Ishikawa (cell line): Measurements from ENCODE around the gene KLHL8.

Experiments
- CEBPB ChIP-seq: IDR thresholded peaks from 2 replicates; pipeline ENCODE4 v1.6.1; 2012
- CREB1 ChIP-seq: IDR thresholded peaks from 2 replicates; pipeline ENCODE4 v1.6.1; 2012; ENCODE audit warnings: low read depth
- EGR1 ChIP-seq: IDR thresholded peaks from 2 replicates; pipeline ENCODE4 v1.6.1; 2012
- EP300 ChIP-seq: IDR thresholded peaks from 2 replicates; pipeline ENCODE4 v1.6.1; 2012; ENCODE audit warnings: borderline replicate concordance
- FOXM1 ChIP-seq: IDR thresholded peaks from 2 replicates; pipeline ENCODE4 v1.6.1; 2012; ENCODE audit warnings: low read depth, borderline replicate concordance
- MAX ChIP-seq: IDR thresholded peaks from 2 replicates; pipeline ENCODE4 v1.6.1; 2012
- NFIC ChIP-seq: IDR thresholded peaks from 2 replicates; pipeline ENCODE4 v1.6.1; 2012
- RAD21 ChIP-seq: IDR thresholded peaks from 2 replicates; pipeline ENCODE4 v1.6.1; 2012; ENCODE audit warnings: low read depth
- REST ChIP-seq: IDR thresholded peaks from 2 replicates; pipeline ENCODE4 v1.6.1; 2012; ENCODE audit warnings: low read depth, mild to moderate bottlenecking
- TAF1 ChIP-seq: IDR thresholded peaks from 2 replicates; pipeline ENCODE4 v1.6.1; 2012; ENCODE audit warnings: low read depth, mild to moderate bottlenecking
- TCF12 ChIP-seq: IDR thresholded peaks from 2 replicates; pipeline ENCODE4 v1.6.1; 2012; ENCODE audit warnings: low read depth
- TEAD4 ChIP-seq: IDR thresholded peaks from 2 replicates; pipeline ENCODE4 v1.6.1; 2012
- USF1 ChIP-seq: IDR thresholded peaks from 2 replicates; pipeline ENCODE4 v1.6.1; 2012
- YY1 ChIP-seq: IDR thresholded peaks from 2 replicates; pipeline ENCODE4 v1.6.1; 2012; ENCODE audit warnings: low read depth
- ZBTB7A ChIP-seq: IDR thresholded peaks from 2 replicates; pipeline ENCODE4 v1.6.1; 2012; ENCODE audit warnings: low read depth

Gene KLHL8

GRCh38 chr4:87209696-87210095 lies 10.7 kb downstream of the KLHL8 start:
- TF ChIP-seq ZBTB7A (no peak), FOXM1 (no peak), USF1 (no peak), YY1 (no peak), MAX (no peak), TAF1 (no peak), EGR1 (no peak), CREB1 (no peak), TEAD4 (no peak), RAD21 (no peak), REST (no peak), EP300 (no peak), CEBPB (no peak), NFIC (no peak), TCF12 (no peak)

- TF ChIP-seq CREB1, result no peak
- TF ChIP-seq EP300, result no peak
- no peak for TF ChIP-seq YY1
- TF ChIP-seq CEBPB, result no peak
- TF ChIP-seq TCF12, result no peak
Measured at GRCh38 chr4:87209182-87209581, 11.2 kb downstream of the KLHL8 start.

GRCh38 chr4:87204559-87204958 lies 15.9 kb downstream of the KLHL8 start:
- no peak for TF ChIP-seq NFIC
- no peak for TF ChIP-seq TAF1
- no peak for TF ChIP-seq MAX
- TF ChIP-seq FOXM1, result no peak
- no peak for TF ChIP-seq REST
- TF ChIP-seq RAD21, result no peak
- no peak for TF ChIP-seq EGR1
- TF ChIP-seq YY1, result no peak
- TF ChIP-seq EP300, result no peak
- TF ChIP-seq USF1, result no peak
- no peak for TF ChIP-seq TEAD4
- TF ChIP-seq ZBTB7A, result no peak
- no peak for TF ChIP-seq CEBPB
- no peak for TF ChIP-seq CREB1
- TF ChIP-seq TCF12, result no peak

- TF ChIP-seq NFIC (no peak), USF1 (no peak), CEBPB (no peak), ZBTB7A (no peak), REST (no peak), CREB1 (no peak), EGR1 (no peak), FOXM1 (no peak), YY1 (no peak), TCF12 (no peak), TEAD4 (no peak), TAF1 (no peak), RAD21 (no peak), MAX (no peak), EP300 (no peak)
Measured at GRCh38 chr4:87196927-87197326, 23.5 kb downstream of the KLHL8 start.
